ENCODE measurements around the gene SCIN. TPM values are rescaled to one million over a fixed set of nuclear protein-coding genes. Genes with fewer than 3 reads are reported as not detected.

The SCIN gene
- total RNA-seq, 1 donor from 2014 or later: 1.0 TPM

DNA sequence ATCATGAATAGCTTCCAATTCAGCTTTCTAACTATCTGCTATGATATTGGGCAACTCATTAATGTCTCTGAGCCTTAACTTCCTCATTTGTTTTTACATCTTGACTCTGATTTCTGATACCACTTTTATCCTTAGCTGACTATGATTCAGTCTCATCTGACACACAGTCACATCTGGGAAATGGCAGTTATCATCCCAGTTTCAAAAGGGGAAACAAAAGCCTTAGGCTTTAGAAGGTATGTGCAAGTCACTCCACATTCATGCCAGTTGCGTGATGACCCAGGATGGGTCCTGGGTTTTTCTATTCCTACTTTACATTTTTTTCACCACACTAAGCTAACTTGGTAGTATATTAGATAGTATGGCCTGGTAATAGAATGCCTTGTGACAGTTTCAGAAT, 12.7 kb downstream of the SCIN start:
- Histone ChIP-seq H3K27me3 (ENCODE audit: control insufficient read depth in 3 of 3, insufficient read depth in 3 of 3, low read length in 3 of 3) (no peaks in the 10 kb centered on the region), H3K27ac (ENCODE audit: low read depth, low read length) (no peak overlapping the region)

GRCh38 chr7:12583922-12584321, 13.4 kb downstream of the SCIN start:
- Histone ChIP-seq H3K4me1 (ENCODE audit: control insufficient read depth in 3 of 3, insufficient read depth in 3 of 3, low read length in 3 of 3) (no peaks in the 10 kb centered on the region), H3K9ac (ENCODE audit: low read depth in 1 of 3, low read length in 3 of 3) (no peak overlapping the region), H3K27ac (ENCODE audit: low read depth, low read length) (no peak overlapping the region)

More for the DNA sequence above, 12.7 kb downstream of the SCIN start:
- H3K9me3 ChIP-seq (ENCODE audit: control insufficient read depth in 3 of 3, low read length in 3 of 3): no peaks in the 10 kb centered on the region
- H3K4me1 ChIP-seq (ENCODE audit: control insufficient read depth in 3 of 3, insufficient read depth in 3 of 3, low read length in 3 of 3): no peaks in the 10 kb centered on the region
- H3K36me3 ChIP-seq (ENCODE audit: control insufficient read depth in 3 of 3, insufficient read depth in 3 of 3, low read length in 3 of 3): no peaks in the 10 kb centered on the region
- H3K4me3 ChIP-seq (ENCODE audit: low read length in 3 of 3): no peak overlapping the region
- no peak overlapping the region for H3K9ac ChIP-seq (ENCODE audit: low read depth in 1 of 3, low read length in 3 of 3)

GRCh38 chr7:12584930-12585329, 14.4 kb downstream of the SCIN start:
- H3K27me3 ChIP-seq (ENCODE audit: control insufficient read depth in 3 of 3, insufficient read depth in 3 of 3, low read length in 3 of 3): no peaks in the 10 kb centered on the region
- H3K4me1 ChIP-seq (ENCODE audit: control insufficient read depth in 3 of 3, insufficient read depth in 3 of 3, low read length in 3 of 3): no peaks in the 10 kb centered on the region
- H3K9ac ChIP-seq (ENCODE audit: low read depth in 1 of 3, low read length in 3 of 3): no peak overlapping the region
- no peaks in the 10 kb centered on the region for H3K36me3 ChIP-seq (ENCODE audit: control insufficient read depth in 3 of 3, insufficient read depth in 3 of 3, low read length in 3 of 3)
- H3K27ac ChIP-seq (ENCODE audit: low read depth, low read length): no peak overlapping the region
- no peaks in the 10 kb centered on the region for H3K9me3 ChIP-seq (ENCODE audit: control insufficient read depth in 3 of 3, low read length in 3 of 3)
- H3K4me3 ChIP-seq (ENCODE audit: low read length in 3 of 3): no peak overlapping the region

More at GRCh38 chr7:12583922-12584321, 13.4 kb downstream of the SCIN start:
- Histone ChIP-seq H3K27me3 (ENCODE audit: control insufficient read depth in 3 of 3, insufficient read depth in 3 of 3, low read length in 3 of 3) (no peaks in the 10 kb centered on the region), H3K36me3 (ENCODE audit: control insufficient read depth in 3 of 3, insufficient read depth in 3 of 3, low read length in 3 of 3) (no peaks in the 10 kb centered on the region), H3K4me3 (ENCODE audit: low read length in 3 of 3) (no peak overlapping the region), H3K9me3 (ENCODE audit: control insufficient read depth in 3 of 3, low read length in 3 of 3) (no peaks in the 10 kb centered on the region)

DNA sequence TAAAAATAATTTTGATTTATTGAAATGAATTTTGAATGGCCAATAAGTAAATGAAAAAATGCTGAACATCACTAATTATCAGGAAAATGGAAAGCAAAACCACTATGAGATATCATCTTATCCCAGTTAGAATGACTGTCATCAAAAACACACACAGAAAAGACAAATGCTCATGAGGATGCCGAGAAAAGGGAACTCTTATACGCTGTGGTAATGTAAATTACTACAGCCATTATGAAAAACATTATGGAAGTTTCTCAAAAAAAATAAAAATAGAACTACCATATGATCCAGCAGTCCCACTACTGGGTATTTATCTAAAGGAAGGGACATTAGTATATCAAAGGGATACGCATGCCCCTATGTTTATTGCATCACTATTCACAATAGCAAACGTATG, 15.8 kb downstream of the SCIN start:
- Histone ChIP-seq H3K27ac (ENCODE audit: low read depth, low read length) (no peak overlapping the region), H3K4me1 (ENCODE audit: control insufficient read depth in 3 of 3, insufficient read depth in 3 of 3, low read length in 3 of 3) (no peaks in the 10 kb centered on the region), H3K36me3 (ENCODE audit: control insufficient read depth in 3 of 3, insufficient read depth in 3 of 3, low read length in 3 of 3) (no peaks in the 10 kb centered on the region), H3K9me3 (ENCODE audit: control insufficient read depth in 3 of 3, low read length in 3 of 3) (no peaks in the 10 kb centered on the region), H3K4me3 (ENCODE audit: low read length in 3 of 3) (no peak overlapping the region), H3K9ac (ENCODE audit: low read depth in 1 of 3, low read length in 3 of 3) (no peak overlapping the region), H3K27me3 (ENCODE audit: control insufficient read depth in 3 of 3, insufficient read depth in 3 of 3, low read length in 3 of 3) (no peaks in the 10 kb centered on the region)

DNA sequence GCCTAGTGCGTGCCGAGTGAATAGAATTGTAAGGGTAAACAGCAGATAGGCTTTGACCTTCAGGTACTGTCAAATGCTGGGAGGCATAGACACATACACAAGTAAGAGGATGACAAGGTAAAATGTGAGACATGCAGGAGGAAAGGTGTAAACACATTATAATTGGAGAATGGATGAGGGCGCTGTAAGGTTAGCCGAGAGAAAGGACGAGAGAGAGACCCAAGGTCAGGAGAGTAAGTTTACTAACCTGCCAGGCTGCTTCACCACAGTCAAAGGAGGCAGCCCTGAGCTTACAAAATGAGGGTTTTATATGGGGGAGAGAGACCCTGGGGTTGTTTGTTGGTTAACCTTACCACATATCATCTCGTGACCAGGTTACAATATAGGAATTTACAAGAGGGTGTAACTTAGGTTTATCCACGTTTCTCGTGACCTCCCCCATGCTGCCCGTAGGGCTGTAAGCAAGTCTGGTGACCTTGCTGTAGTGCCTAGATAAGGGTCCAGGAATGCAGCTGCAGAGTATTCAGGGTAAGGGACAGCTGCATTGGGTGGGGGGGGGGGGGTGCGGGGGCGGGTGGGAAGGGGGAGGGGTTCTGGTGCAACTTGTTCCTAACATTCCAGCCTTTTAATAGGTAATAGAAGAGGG, 17.9 kb downstream of the SCIN start:
- Histone ChIP-seq H3K36me3 (ENCODE audit: control insufficient read depth in 3 of 3, insufficient read depth in 3 of 3, low read length in 3 of 3) (no peaks in the 10 kb centered on the region), H3K9ac (ENCODE audit: low read depth in 1 of 3, low read length in 3 of 3) (no peak overlapping the region), H3K9me3 (ENCODE audit: control insufficient read depth in 3 of 3, low read length in 3 of 3) (no peaks in the 10 kb centered on the region), H3K27ac (ENCODE audit: low read depth, low read length) (no peak overlapping the region), H3K27me3 (ENCODE audit: control insufficient read depth in 3 of 3, insufficient read depth in 3 of 3, low read length in 3 of 3) (no peaks in the 10 kb centered on the region), H3K4me1 (ENCODE audit: control insufficient read depth in 3 of 3, insufficient read depth in 3 of 3, low read length in 3 of 3) (no peaks in the 10 kb centered on the region), H3K4me3 (ENCODE audit: low read length in 3 of 3) (no peak overlapping the region)

DNA sequence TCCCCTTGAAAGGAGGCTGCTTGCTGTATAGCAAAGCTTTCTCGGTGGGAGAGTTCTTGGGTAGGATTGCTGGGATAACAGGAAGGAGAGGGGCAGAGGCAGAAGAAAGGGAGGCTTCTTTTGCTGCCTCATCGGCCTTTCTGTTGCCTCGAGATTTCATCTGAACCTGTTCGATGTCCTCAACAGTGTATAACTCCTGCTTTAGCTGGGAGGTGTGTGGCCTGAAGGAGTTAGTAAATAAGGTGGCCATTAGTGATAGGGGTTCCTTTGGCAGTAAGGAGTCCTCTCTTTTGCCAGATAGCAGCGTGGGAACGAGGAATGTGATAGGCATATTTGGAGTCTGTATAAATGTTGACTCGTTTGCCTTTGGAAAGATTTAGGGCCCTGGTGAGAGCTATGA, 20.0 kb downstream of the SCIN start:
- Histone ChIP-seq H3K4me3 (ENCODE audit: low read length in 3 of 3) (no peak overlapping the region), H3K36me3 (ENCODE audit: control insufficient read depth in 3 of 3, insufficient read depth in 3 of 3, low read length in 3 of 3) (no peaks in the 10 kb centered on the region), H3K9me3 (ENCODE audit: control insufficient read depth in 3 of 3, low read length in 3 of 3) (no peaks in the 10 kb centered on the region), H3K27ac (ENCODE audit: low read depth, low read length) (no peak overlapping the region), H3K4me1 (ENCODE audit: control insufficient read depth in 3 of 3, insufficient read depth in 3 of 3, low read length in 3 of 3) (no peaks in the 10 kb centered on the region), H3K27me3 (ENCODE audit: control insufficient read depth in 3 of 3, insufficient read depth in 3 of 3, low read length in 3 of 3) (no peaks in the 10 kb centered on the region), H3K9ac (ENCODE audit: low read depth in 1 of 3, low read length in 3 of 3) (no peak overlapping the region)

DNA sequence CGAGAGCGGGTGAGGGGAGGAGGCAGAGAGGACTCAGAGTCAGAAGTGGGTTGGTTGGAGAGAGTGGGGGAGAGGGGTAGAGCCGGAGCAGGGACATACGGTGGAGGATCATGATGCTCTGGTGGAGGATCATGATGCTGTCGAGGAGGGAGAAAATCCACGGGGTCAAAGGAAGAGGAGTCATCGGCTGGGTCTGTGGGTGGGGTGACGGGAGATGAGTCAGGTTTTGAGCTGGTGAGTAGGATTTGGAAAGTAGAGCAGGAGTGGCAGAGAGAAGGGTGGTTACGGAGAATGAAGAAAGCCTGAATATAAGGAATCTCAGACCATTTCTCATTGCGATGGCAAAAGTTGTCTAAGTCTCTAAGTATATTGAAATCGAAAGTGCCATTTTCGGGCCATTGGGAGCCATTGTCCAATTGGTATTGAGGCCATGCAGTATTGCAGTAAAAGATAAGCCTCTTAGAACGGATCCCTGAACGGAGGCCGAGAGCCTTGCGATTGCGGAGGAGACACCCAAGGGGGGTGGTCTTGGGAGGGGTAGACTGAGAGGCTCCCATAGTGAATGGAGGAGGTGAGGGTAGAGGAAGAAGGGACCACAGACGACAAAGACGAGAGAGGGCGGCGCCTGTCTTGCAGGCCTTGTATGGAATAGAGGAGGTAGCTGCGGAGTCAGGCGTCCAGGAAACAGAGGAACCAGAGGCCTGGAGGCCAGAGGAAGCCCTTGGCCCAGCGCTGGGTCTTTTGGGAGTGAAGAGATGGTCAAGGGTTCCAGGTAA, 23.8 kb downstream of the SCIN start:
- no peaks in the 10 kb centered on the region for H3K27me3 ChIP-seq (ENCODE audit: control insufficient read depth in 3 of 3, insufficient read depth in 3 of 3, low read length in 3 of 3)
- H3K27ac ChIP-seq (ENCODE audit: low read depth, low read length): no peak overlapping the region
- no peaks in the 10 kb centered on the region for H3K36me3 ChIP-seq (ENCODE audit: control insufficient read depth in 3 of 3, insufficient read depth in 3 of 3, low read length in 3 of 3)
- H3K9ac ChIP-seq (ENCODE audit: low read depth in 1 of 3, low read length in 3 of 3): no peak overlapping the region
- H3K9me3 ChIP-seq (ENCODE audit: control insufficient read depth in 3 of 3, low read length in 3 of 3): no peaks in the 10 kb centered on the region
- H3K4me1 ChIP-seq (ENCODE audit: control insufficient read depth in 3 of 3, insufficient read depth in 3 of 3, low read length in 3 of 3): no peaks in the 10 kb centered on the region
- H3K4me3 ChIP-seq (ENCODE audit: low read length in 3 of 3): no peak overlapping the region

- Histone ChIP-seq H3K9ac (ENCODE audit: low read depth in 1 of 3, low read length in 3 of 3) (no peak overlapping the region), H3K36me3 (ENCODE audit: control insufficient read depth in 3 of 3, insufficient read depth in 3 of 3, low read length in 3 of 3) (no peaks in the 10 kb centered on the region), H3K4me3 (ENCODE audit: low read length in 3 of 3) (no peak overlapping the region), H3K27me3 (ENCODE audit: control insufficient read depth in 3 of 3, insufficient read depth in 3 of 3, low read length in 3 of 3) (no peaks in the 10 kb centered on the region), H3K9me3 (ENCODE audit: control insufficient read depth in 3 of 3, low read length in 3 of 3) (no peaks in the 10 kb centered on the region), H3K27ac (ENCODE audit: low read depth, low read length) (no peak overlapping the region), H3K4me1 (ENCODE audit: control insufficient read depth in 3 of 3, insufficient read depth in 3 of 3, low read length in 3 of 3) (no peaks in the 10 kb centered on the region)
These were observed 24.6 kb downstream of the SCIN start for GRCh38 chr7:12595148-12595547.

- Histone ChIP-seq H3K4me3 (ENCODE audit: low read length in 3 of 3) (no peak overlapping the region), H3K36me3 (ENCODE audit: control insufficient read depth in 3 of 3, insufficient read depth in 3 of 3, low read length in 3 of 3) (no peaks in the 10 kb centered on the region), H3K9me3 (ENCODE audit: control insufficient read depth in 3 of 3, low read length in 3 of 3) (no peaks in the 10 kb centered on the region), H3K4me1 (ENCODE audit: control insufficient read depth in 3 of 3, insufficient read depth in 3 of 3, low read length in 3 of 3) (no peaks in the 10 kb centered on the region), H3K27me3 (ENCODE audit: control insufficient read depth in 3 of 3, insufficient read depth in 3 of 3, low read length in 3 of 3) (no peaks in the 10 kb centered on the region), H3K27ac (ENCODE audit: low read depth, low read length) (no peak overlapping the region), H3K9ac (ENCODE audit: low read depth in 1 of 3, low read length in 3 of 3) (no peak overlapping the region)
These were observed 25.8 kb downstream of the SCIN start for GRCh38 chr7:12596225-12596790.

DNA sequence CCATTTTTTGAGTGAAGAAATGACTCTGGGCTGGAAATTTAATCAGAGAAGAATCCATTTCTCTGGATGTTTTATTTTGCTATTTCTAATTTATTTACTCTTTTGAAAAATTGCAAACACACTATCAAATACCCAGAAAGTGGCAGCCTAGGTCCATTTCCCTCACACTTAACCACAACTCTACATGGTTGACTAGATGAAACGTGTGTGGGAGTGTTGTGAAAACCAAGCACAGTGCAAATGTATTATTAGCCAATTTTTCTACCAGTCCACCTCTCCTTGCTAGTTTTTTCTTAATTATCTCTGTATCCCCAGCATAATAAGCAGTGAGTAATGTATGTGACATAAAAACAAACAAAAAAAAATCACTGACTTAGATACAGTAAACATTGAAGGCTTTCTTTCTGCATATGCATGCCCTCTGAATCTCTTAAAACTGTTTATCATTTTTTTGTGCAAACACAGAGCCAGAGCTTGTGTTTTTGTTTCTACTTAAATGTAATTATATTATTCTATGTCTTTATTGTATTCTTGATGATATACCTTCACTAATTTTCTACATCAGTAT, 30.9 kb downstream of the SCIN start:
- Histone ChIP-seq H3K27me3 (ENCODE audit: control insufficient read depth in 3 of 3, insufficient read depth in 3 of 3, low read length in 3 of 3) (no peaks in the 10 kb centered on the region), H3K4me3 (ENCODE audit: low read length in 3 of 3) (no peak overlapping the region), H3K4me1 (ENCODE audit: control insufficient read depth in 3 of 3, insufficient read depth in 3 of 3, low read length in 3 of 3) (no peaks in the 10 kb centered on the region), H3K27ac (ENCODE audit: low read depth, low read length) (no peak overlapping the region), H3K9ac (ENCODE audit: low read depth in 1 of 3, low read length in 3 of 3) (no peak overlapping the region), H3K36me3 (ENCODE audit: control insufficient read depth in 3 of 3, insufficient read depth in 3 of 3, low read length in 3 of 3) (no peaks in the 10 kb centered on the region), H3K9me3 (ENCODE audit: control insufficient read depth in 3 of 3, low read length in 3 of 3) (no peaks in the 10 kb centered on the region)
